ENCODE data around the gene HBG2.
A peak's percentile ranks its signal among the peaks of the same experiment; 100 is the strongest.
"Not testable (repeated sequence)": the region's sequence is repeated elsewhere in the genome, so short reads cannot be mapped to it uniquely, and the experiment has no call there.

The HBG2 gene

DNA sequence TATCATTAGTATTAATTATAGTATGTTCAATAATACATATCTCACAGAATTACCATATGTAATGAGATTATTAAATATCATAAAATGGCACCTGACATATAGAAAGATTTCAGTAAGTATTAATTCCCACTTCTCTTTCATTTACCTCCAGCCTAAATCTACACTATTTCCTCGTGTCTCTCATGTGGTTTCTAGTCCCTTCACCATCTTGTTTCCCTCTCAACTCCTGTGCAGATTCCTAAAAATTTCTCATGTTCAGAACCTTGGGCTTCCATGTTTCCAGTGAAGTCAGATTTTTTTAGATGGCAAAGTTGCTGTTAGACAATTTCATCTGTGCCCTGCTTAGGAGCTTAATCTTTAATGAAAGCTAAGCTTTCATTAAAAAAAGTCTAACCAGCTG, 29.3 kb upstream of the HBG2 start:
- intact Hi-C loops (cut with DNase I), result no loop called here

DNA sequence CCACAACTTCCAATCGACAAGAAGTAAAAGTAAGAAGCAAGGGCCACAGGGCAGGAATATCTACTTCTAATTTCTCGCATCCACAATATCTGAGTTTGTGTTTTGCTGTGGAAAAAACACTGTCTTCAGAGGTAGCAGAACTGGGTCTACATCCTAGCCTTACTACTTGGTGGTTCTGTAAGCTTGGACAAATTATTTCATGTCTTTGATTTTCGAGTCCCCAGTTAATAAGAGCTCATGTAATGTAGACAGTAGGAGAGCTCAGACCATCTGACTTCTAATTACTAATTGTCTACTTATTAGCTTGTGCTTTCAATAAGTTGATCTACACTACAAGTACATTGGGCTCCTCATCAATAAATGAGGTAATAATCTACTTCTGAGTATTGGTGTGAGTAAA, 28.5 kb upstream of the HBG2 start:
- intact Hi-C loops (cut with DNase I), result no loop called here
- DNase-seq, result no peak

More for the DNA sequence above, 29.3 kb upstream of the HBG2 start:
- no peak for DNase-seq

DNA sequence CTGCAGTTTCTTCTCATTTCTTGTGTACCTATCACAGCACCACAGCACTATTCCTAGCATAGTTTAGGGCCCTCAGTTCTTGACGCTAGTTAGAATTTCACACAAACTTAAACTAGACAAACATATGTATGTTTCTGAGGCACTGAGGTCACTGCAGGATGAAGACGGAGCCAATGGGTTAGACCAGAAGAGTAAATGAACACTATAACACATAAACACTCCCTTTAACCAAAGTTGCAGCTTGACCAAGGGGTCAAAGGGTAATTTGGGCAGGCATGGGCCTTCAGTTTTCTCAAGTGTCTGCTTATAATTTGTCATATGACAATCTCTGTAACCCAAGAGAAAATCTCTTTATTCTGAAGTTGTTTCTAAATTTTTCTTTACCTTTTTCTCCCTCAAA, 28.0 kb upstream of the HBG2 start:
- intact Hi-C loops (cut with DNase I), result no loop called here
- no peak for DNase-seq

DNA sequence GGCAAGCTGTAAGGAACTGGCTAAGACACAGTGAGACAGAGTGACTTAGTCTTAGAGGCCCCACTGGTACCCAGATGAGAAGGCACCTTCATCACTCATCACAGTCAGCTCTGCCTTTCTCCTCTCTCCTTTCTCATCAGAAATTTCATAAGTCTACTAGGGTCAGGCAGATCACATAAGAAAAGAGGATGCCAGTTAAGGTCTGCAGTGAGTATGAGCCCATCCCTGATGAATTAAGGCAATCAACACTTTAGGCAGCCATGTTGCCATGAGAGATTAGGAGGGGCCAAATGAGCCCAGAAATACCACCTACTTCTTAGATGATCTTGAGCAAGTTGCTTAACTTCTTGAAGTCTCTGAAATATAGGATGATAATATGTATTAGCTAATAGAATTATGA, 27.0 kb upstream of the HBG2 start:
- intact Hi-C loops (cut with DNase I), result no loop called here
- DNase-seq, result no peak

DNA sequence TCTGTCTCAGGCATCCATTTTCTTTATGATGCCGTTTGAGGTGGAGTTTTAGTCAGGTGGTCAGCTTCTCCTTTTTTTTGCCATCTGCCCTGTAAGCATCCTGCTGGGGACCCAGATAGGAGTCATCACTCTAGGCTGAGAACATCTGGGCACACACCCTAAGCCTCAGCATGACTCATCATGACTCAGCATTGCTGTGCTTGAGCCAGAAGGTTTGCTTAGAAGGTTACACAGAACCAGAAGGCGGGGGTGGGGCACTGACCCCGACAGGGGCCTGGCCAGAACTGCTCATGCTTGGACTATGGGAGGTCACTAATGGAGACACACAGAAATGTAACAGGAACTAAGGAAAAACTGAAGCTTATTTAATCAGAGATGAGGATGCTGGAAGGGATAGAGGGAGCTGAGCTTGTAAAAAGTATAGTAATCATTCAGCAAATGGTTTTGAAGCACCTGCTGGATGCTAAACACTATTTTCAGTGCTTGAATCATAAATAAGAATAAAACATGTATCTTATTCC, 26.1 kb upstream of the HBG2 start:
- intact Hi-C loops (cut with DNase I), result no loop called here
- peak in 18 of 42 donors; percentile 5 to 63 (median 15) for DNase-seq

DNA sequence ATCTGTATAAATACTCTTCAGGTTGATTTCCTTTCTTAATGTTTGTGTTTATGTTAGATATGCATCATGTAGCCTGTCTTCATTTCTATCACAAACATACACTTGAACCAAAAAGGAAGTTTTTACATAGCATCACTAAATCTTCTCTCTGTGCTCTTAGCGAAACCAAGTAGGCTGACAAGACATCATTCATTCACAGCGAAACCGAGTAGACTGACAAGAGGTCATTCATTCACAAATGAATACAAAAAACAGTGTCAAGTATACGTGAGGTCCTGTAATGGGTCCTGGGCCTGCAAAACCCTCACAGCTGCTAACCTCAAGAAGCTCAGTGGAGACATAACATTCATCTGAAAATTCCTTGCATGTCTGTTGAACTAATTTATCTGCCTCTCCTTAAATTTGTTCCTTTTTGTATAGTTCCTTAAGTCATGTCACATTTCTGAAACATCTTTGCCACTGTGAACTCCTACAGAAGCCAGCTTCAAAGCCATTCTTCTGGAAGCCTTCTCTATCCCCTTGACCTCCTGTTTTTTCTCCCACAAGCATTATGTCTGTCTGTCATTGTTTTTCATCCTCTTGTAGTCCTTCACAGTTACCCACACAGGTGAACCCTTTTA, 25.0 kb upstream of the HBG2 start:
- no peak for DNase-seq
- intact Hi-C loops (cut with DNase I), result no loop called here

DNA sequence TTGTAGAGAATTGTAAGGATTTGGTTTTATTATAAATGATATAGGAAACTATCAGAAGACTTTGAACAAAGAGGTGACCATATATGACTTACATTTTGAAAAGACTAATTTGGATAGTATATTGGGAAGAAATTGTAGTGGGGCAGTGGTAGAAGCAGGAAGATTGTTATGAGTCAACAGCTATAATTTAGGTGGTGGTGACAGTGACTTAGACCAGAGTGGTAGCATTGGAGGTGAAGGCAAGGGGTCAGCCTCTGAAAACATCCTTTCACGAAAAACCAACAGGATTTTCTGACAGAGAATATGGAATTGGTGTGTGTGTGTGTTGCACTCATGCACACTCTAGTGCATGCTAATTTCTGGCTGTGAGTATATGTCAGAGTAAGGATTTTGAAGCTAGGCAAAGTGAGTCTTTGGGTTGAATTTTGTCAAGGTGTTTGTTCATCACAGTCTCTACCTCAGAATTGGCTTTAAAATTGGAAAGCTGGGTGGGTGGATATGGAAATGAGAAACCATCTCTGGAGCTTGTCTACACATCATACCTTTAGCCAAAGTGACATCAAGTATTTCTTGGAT, 23.3 kb upstream of the HBG2 start:
- intact Hi-C loops (cut with DNase I), result no loop called here
- DNase-seq, result no peak

DNA sequence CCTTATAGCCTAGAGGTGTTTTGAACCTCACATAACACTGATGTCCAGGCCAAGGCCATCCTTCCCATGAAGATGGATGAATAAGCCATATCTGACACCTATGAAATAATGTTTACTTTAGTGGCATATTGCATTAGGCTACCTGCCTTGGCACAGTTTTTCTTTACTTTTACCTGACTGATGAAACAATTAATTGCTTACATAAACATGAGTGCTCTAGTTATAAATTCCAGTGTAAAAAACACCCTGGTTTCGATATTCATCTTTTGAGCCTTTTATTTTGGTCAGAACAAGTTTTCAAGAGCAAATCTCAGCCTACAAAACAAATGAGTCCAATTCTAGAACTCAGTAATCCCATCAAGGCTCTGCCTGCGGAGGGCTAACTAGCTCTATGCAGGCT, 22.1 kb upstream of the HBG2 start:
- DNase-seq, result no peak
- intact Hi-C loops (cut with DNase I), result no loop called here

DNA sequence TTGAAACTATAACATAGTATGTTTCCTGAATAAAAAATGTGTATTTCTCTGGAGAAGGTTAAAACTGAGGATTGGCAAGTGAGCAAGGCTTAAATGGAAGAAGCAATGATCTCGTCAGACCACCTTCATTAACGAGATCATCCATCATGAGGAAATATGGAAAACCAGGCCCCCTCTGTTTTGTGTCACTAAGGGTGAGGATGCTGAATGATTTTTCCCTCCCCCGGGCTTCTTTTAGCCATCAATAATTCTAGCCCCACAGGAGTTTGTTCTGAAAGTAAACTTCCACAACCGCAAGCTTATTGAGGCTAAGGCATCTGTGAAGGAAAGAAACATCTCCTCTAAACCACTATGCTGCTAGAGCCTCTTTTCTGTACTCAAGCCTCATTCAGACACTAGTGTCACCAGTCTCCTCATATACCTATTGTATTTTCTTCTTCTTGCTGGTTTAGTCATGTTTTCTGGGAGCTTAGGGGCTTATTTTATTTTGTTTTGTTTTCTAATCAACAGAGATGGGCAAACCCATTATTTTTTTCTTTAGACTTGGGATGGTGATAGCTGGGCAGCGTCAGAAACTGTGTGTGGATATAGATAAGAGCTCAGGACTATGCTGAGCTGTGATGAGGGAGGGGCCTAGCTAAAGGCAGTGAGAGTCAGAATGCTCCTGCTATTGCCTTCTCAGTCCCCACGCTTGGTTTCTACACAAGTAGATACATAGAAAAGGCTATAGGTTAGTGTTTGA, 21.0 kb upstream of the HBG2 start:
- DNase-seq, result no peak
- intact Hi-C loops (cut with DNase I), result no loop called here

DNA sequence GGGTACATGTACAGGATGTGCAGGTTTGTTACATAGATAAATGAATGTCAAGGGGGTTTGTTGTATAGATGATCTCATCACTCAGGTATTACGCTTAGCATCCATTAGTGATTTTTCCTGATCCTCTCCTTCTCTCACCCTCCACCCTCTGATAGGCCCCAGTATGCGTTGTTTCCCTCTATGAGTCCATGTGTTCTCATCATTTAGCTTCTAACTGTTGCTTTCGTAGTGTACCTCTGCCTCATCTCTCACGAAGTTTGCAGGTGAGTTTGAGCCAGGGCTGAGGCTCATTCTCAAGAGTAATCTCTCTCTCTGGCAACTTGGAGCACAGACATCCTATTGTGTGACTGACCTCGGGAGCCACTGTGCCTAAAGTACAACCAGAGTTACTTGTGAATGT, 19.8 kb upstream of the HBG2 start:
- intact Hi-C loops (cut with DNase I), result no loop called here
- no peak for DNase-seq

DNA sequence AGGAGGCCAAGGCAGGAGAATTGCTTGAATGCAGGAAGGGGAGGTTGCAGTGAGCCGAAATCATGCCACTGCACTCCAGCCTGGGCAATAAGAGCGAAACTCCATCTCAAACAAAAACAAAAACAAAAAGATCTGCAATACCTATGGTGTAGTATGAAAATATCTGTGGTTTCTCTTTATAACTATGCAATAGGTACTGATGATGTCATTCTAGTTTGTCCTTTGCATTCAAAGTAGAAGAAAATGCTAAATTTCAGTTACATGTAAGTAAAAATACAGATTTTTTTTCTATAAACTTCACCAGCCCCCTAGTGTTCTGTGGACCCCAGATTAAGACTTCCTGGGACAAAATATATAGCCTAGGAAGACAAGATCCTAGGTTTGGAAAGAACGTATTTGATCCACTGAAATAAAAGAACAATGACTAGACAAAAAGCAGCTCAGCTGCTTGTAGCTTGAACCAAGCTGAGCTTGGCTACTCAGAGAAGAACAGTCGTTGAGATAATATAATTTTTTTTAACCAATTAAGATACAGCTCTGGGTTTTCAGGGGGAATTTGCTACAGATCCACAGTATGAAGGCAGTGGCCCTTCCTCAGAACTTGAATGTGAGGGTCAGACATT, 17.9 kb upstream of the HBG2 start:
- DNase-seq, result no peak
- intact Hi-C loops (cut with DNase I), result no loop called here

DNA sequence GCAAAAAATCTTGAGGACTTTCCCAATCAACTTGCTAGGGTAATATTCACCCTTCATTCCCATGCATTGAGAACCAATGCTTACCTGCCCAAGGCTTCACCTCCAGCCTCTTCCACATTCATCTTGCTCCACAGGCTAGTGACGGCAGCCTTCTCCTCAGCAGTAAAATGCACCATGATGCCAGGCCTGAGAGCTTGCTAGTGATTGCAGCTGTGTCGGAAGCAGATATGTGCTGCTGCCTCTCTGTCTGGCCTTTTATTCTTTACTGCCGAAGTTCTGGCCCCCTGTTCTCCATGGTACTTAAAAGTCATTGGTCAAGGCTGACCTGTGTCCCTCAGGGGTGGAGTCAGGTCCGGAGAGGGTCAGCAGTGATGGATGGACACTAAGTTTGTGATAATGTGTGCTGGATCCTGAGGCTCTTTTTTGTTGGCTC, 15.2 kb upstream of the HBG2 start, which contains the start of gene HBE1:
Gene HBE1, minus strand, starts transcription at position 231 of the 433 bp plus-strand sequence. Its CDS starts 55 bp downstream, at position 176.
- no peak for DNase-seq
- intact Hi-C loops (cut with DNase I), result no loop called here

DNA sequence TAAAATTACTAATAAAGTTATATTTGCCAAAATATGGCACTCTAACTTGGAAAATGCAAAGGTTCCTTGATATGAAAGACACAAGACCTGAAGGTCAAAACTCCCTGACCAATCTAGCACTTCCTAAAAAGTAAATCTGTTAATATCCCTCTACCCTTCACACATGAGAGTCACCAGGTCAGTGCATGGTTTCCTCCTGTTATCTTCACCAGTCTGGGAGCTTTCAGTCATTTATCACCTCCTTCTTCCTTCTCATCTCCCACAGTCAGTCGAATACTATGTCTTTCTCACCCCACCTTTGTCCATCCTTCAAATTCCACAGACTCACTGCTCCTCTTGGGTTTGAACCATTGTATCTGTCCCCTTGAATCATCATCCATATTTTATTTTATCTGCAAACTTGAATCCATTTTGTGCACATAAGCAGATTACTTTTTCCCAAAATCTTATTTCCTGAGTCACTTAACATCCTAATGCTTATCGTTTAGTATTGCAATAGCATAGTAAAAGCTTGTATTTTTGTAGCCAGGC, 12.5 kb upstream of the HBG2 start:
- DNase-seq, result no peak
- intact Hi-C loops (cut with DNase I), result no loop called here

DNA sequence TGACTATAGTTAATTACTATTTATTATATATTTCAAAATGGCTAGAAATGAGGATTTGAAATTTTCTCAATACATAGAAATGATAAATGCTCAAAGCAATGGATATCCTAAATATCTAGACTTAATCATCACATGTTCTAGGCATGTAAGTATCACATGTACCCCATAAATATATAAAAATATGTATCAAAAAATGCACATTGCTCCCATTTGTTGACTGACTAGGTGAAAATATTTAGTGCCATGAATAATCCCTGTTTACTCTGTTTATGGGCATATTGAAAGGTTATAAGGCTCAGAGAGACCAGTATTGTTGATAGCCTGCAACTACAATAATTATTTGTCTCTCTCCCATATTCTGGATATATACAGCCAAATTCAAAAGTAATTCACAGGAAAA, 12.0 kb upstream of the HBG2 start:
- no peak for DNase-seq
- intact Hi-C loops (cut with DNase I), result no loop called here

DNA sequence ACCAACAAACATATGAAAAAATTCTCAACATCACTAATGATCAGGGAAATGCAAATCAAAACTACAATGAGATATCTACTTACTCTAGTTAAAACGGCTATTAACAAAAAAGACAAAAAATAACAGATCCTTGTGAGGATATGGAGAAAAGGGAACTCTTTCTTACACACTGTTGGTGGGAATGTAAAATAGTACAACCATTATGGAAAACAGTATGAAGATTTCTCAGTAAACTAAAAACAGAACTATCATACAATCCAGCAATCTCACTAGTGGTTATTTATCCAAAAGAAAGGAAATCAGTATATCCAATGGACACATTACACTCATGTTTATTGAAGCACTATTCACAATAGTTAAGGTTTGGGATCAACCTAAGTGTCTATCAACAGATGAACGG, 11.3 kb upstream of the HBG2 start:
- DNase-seq, result no peak
- intact Hi-C loops (cut with DNase I), result no loop called here

DNA sequence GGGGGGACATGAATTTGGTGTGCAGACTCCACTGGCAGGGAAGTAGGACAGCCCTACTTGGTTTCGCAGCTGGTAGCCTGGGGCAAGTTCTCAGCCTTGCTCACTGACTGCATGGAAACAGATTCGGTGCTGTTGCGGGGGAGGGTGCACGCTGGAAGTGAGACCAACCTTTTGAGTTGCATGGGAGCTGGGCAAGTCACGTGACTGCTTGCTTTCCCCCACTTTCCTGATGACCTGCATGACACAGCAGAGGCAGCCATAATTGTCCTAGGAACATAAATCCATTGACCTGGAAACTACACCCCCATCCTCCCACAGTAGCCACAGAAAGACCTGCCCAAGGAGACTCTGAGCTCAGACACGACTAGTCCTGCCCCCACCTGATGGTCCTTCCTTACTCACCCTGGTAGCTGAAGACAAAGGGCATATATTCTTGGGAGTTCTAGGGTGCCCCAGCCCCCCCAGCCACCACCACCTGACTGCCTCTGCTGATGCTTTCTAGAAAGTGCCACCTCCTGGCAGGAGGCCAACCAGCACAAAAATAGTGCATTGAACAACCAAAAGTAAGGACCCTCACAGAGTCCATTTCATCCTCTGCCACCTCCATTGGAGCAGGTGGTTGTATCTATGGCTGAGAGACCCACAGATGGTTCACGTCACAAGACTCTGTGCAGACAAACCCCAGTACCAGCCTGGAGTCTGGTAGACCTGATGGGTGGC, 4.1 kb upstream of the HBG2 start:
- intact Hi-C loops (cut with DNase I), result no loop called here
- no peak for DNase-seq

DNA sequence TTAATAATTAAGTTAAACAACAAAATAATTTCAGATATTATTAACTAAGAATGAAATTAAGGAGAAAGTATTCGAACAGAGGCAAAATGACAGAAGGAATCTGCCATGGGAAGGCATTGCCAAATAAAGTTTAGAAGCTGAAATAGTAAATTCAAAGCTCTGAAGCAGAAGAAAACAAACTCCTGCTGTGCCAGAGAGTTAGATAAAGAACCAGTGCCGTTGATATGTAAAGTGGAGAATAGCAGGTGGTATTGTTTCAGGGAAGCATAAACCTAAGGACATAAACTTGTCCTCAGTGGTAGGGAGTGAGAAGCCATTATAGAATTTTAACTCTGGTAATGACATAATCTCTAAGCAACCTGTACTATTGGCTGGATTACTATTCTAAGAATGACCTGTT, 2.7 kb upstream of the HBG2 start:
- no peak for DNase-seq
- intact Hi-C loops (cut with DNase I), result no loop called here

DNA sequence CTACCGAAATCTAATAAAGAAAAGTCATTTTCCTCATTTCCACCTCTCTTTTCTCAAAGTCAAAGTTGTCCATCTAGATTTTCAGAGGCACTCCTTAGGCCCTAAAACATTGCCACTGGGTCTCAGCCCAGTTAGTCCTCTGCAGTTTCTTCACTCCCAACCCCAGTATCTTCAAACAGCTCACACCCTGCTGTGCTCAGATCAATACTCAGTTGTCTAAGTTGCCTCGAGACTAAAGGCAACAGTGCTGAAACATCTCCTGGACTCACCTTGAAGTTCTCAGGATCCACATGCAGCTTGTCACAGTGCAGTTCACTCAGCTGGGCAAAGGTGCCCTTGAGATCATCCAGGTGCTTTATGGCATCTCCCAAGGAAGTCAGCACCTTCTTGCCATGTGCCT, 558 bp downstream of the HBG2 start:
- intact Hi-C loops (cut with DNase I); DNase-seq: not testable (repeated sequence)

DNA sequence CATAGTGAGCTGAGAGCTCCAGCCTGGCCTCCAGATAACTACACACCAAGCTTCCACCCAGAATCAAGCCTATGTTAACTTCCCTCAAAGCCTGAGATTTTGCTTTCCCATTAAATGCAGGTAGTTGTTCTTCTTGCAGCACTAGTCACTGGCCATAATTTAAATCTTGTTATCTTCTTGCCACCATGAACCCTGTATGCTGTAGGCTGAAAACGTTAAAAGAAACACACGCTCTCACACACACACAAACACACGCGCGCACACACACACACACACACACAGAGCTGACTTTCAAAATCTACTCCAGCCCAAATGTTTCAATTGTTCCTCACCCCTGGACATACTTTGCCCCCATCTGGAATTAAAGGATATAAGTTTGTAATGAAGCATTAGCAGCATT, 1.1 kb downstream of the HBG2 start:
- intact Hi-C loops (cut with DNase I); DNase-seq: not testable (repeated sequence)
